Measurements from ENCODE around the gene CA5A. TPM values are rescaled to one million over a fixed set of nuclear protein-coding genes. Genes with fewer than 3 reads are reported as not detected.
"Not testable (repeated sequence)": the region's sequence is repeated elsewhere in the genome, so short reads cannot be mapped to it uniquely, and the experiment has no call there.

Gene CA5A
- total and polyA plus RNA-seq, 2 of the 13 experiments (the other 11 are each of a cell fraction or from before 2014, with no cell fraction given), result 66.8 to 106 TPM

DNA sequence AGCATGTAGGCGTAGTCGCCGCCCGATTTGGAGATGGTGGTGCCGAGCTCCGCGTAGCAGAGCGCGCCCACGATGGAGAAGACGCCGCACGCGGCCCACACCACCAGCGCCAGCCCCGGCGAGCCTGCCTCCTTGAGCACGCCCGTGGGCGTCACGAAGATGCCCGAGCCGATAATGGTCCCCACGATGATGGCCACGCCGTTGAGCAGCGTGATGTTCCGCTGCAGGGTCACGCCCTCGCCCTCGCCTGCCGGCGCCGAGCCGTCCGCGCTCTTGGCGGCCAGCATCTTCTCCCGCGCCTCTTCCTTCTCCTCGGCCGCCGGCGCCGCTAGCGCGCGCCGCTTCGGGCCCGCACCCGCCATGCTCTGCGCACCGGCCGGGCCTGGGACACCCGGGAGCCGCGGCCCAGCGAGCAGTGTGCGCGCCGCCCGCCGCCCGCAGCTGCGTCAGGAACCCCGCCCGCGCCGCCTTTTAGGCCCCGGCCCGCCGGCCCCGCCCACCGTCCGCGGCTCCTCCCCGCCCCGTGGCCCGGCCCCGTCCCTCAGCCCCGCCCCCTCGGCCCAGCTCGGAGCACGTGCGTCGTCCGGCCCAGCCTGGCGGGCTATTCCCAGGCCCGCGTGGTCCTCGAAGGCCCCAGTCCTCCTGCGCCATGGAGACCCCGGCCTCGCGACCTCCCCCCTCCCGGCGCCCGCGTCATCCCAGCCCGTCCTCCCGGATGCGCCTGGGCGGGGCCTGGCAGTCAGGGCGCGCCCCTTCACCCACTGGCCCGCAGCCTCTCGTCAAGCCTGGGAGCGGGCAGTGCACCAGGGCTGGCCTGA lies 67.1 kb downstream of the CA5A start, which contains the start of gene SLC7A5 (continued):
- TF ChIP-seq ZNF790 (CRISPR knock-in tag; IDR thresholded peaks at IDR 0.05; ENCODE audit: borderline replicate concordance) (peak; percentile 34; the same call in 1 of the 2 replicates), CREB1 (IDR thresholded peaks at IDR 0.05) (0 out of 2 replicates have a peak, but pooled peaks have one; percentile 13), ZSCAN9 (CRISPR knock-in tag; IDR thresholded peaks at IDR 0.05; ENCODE audit: borderline replicate concordance) (0 out of 2 replicates have a peak, but pooled peaks have one; percentile 75), POGK (CRISPR knock-in tag; conservative IDR thresholded peaks at IDR 0.05) (peak; percentile 85; the same call in 1 of the 2 replicates), ZNF562 (CRISPR knock-in tag; IDR thresholded peaks at IDR 0.05; ENCODE audit: borderline replicate concordance) (peak; percentile 90; the same call in 1 of the 2 replicates), KDM3A (CRISPR knock-in tag; IDR thresholded peaks at IDR 0.05; ENCODE audit: low read depth) (0 out of 2 replicates have a peak, but pooled peaks have one; percentile 6), ZNF841 (CRISPR knock-in tag; IDR thresholded peaks at IDR 0.05; ENCODE audit: borderline replicate concordance) (peak; percentile 92; the same call in 1 of the 2 replicates), RBFOX2 (IDR thresholded peaks at IDR 0.05; ENCODE audit: low read depth, low read length) (peak; percentile 93), ZNF160 (CRISPR knock-in tag; IDR thresholded peaks at IDR 0.05) (peak; percentile 95)
- not testable (repeated sequence) for TF ChIP-seq CREB1 (CRISPR knock-in tag; IDR thresholded peaks at IDR 0.05)
- TF ChIP-seq, protein P1, sequence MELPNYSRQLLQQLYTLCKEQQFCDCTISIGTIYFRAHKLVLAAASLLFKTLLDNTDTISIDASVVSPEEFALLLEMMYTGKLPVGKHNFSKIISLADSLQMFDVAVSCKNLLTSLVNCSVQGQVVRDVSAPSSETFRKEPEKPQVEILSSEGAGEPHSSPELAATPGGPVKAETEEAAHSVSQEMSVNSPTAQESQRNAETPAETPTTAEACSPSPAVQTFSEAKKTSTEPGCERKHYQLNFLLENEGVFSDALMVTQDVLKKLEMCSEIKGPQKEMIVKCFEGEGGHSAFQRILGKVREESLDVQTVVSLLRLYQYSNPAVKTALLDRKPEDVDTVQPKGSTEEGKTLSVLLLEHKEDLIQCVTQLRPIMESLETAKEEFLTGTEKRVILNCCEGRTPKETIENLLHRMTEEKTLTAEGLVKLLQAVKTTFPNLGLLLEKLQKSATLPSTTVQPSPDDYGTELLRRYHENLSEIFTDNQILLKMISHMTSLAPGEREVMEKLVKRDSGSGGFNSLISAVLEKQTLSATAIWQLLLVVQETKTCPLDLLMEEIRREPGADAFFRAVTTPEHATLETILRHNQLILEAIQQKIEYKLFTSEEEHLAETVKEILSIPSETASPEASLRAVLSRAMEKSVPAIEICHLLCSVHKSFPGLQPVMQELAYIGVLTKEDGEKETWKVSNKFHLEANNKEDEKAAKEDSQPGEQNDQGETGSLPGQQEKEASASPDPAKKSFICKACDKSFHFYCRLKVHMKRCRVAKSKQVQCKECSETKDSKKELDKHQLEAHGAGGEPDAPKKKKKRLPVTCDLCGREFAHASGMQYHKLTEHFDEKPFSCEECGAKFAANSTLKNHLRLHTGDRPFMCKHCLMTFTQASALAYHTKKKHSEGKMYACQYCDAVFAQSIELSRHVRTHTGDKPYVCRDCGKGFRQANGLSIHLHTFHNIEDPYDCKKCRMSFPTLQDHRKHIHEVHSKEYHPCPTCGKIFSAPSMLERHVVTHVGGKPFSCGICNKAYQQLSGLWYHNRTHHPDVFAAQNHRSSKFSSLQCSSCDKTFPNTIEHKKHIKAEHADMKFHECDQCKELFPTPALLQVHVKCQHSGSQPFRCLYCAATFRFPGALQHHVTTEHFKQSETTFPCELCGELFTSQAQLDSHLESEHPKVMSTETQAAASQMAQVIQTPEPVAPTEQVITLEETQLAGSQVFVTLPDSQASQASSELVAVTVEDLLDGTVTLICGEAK (IDR thresholded peaks at IDR 0.05), result not testable (repeated sequence)
- TF ChIP-seq, protein P1 (CRISPR knock-in tag; IDR thresholded peaks at IDR 0.05), result peak; percentile 89
- TF ChIP-seq, protein P2, sequence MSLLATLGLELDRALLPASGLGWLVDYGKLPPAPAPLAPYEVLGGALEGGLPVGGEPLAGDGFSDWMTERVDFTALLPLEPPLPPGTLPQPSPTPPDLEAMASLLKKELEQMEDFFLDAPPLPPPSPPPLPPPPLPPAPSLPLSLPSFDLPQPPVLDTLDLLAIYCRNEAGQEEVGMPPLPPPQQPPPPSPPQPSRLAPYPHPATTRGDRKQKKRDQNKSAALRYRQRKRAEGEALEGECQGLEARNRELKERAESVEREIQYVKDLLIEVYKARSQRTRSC (CRISPR knock-in tag; IDR thresholded peaks at IDR 0.05; ENCODE audit: low read depth), result peak; percentile 61; the same call in 1 of the 2 replicates
